Measurements from ENCODE around the gene NOTCH2. TPM values are rescaled to one million over a fixed set of nuclear protein-coding genes. Genes with fewer than 3 reads are reported as not detected.
"Not testable (repeated sequence)": the region's sequence is repeated elsewhere in the genome, so short reads cannot be mapped to it uniquely, and the experiment has no call there.

Gene NOTCH2
- total RNA-seq, 2 donors from 2014 or later: 71.2 to 73.0 TPM

DNA sequence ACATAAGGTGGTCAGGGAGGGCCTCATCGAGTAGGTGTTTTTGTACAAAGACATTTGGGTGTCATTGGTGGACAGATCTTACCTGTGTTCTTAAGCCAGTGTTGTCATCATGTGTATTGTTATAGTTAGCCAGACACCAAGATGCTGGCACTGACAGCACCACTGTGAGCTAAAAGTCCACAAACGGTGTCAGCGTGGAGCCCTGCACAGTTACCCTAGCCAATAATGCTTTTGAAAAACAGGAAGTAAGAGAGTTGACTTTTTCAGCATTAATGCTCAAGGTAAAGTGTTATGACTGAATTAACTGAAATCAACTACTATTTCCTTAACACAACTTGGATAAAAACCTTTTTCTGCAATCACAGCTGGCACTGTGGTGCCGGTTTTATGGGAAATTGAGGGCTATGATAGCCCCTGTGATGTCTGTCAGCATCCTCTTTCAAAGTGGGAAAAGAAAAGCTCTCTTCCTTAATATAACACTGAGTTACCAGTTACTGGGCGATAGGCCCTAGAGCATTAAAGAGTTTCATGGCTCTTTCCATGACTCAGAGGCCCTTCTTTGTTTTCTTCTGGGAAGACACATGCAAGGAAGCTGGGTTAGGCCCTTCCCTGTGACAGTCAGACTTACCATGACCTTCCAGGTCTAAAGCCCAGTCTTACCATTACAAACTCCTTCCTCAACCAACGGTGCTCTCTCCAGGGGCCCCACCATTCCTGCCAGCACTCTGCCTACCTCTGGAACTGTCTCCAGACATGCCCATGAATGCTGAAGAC is 29.7 kb upstream of the NOTCH2 start:
- H3K27ac Mint-ChIP-seq; H3K36me3 Mint-ChIP-seq (ENCODE audit: low read depth); DNase-seq; H3K9me3 ChIP-seq (ENCODE audit: control insufficient read depth, low read length, poor library complexity, severe bottlenecking); H3K4me1 Mint-ChIP-seq; H3K4me3 Mint-ChIP-seq; H3K27me3 Mint-ChIP-seq: not testable (repeated sequence)
- ATAC-seq: peak; percentile 58

DNA sequence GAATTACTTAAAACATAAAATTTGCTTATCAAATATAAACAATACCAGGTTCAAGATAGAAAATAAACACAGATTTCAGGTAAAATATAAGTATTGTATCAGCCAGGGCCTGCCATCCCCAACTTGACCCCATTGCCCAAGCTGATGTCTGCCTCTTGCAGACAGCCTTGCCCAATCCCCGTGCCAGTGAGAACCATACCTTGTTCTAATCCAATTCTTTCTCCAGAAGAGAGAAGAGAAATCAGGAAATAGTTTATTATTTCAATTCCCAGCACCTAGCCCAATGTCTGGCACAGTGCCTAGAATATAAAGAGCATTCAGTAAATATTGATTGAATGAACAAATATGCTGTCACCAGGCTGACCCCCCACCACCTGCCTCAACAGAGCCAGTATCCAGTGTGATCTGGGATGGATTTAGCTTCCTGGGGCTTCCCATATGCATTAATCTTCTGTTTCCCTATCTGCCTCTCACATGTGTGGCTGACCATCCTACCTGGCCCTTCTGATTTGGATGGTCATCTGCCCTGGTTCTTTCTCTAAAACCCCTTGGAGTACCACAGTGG is 27.6 kb upstream of the NOTCH2 start:
- not testable (repeated sequence) for H3K4me3 Mint-ChIP-seq, DNase-seq

DNA sequence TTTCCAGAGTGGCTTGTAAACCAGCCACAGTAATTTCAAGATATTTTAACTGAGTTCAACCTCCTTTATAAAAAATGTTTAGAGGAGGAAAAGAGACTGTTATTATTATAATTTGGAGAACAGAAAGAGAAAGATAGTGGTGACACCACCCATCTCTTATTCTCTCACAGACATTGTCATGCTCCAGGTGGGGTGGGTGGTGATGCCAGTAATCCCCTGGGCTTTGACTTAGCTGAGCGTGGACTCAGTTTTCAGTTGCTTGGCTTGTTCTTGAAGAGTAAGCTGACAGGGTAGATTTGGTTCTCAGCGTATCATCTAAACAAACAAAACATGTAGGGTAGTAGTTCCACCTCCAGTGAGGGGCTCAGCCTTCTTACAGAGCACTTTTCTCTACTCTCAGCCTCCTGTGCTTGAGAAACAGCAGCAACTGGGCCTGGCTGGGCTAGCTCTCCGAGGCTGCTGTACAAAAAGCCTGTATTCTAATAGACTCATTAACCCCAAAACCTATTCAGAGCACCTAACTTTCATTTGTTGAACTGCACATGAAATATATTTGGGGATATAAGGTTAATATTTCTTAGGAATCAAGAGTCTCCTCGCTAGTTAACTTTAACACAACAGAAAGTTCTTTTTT is 24.2 kb upstream of the NOTCH2 start:
- not testable (repeated sequence) for DNase-seq; H3K4me1 Mint-ChIP-seq; H3K36me3 Mint-ChIP-seq (ENCODE audit: low read depth); H3K4me3 Mint-ChIP-seq; H3K27ac Mint-ChIP-seq; H3K9me3 ChIP-seq (ENCODE audit: control insufficient read depth, low read length, poor library complexity, severe bottlenecking); H3K27me3 Mint-ChIP-seq
- peak; percentile 66 for ATAC-seq

More for the DNA sequence above, 27.6 kb upstream of the NOTCH2 start:
- H3K36me3 Mint-ChIP-seq (ENCODE audit: low read depth); H3K4me1 Mint-ChIP-seq; H3K9me3 ChIP-seq (ENCODE audit: control insufficient read depth, low read length, poor library complexity, severe bottlenecking); H3K27ac Mint-ChIP-seq; ATAC-seq; H3K27me3 Mint-ChIP-seq: not testable (repeated sequence)

DNA sequence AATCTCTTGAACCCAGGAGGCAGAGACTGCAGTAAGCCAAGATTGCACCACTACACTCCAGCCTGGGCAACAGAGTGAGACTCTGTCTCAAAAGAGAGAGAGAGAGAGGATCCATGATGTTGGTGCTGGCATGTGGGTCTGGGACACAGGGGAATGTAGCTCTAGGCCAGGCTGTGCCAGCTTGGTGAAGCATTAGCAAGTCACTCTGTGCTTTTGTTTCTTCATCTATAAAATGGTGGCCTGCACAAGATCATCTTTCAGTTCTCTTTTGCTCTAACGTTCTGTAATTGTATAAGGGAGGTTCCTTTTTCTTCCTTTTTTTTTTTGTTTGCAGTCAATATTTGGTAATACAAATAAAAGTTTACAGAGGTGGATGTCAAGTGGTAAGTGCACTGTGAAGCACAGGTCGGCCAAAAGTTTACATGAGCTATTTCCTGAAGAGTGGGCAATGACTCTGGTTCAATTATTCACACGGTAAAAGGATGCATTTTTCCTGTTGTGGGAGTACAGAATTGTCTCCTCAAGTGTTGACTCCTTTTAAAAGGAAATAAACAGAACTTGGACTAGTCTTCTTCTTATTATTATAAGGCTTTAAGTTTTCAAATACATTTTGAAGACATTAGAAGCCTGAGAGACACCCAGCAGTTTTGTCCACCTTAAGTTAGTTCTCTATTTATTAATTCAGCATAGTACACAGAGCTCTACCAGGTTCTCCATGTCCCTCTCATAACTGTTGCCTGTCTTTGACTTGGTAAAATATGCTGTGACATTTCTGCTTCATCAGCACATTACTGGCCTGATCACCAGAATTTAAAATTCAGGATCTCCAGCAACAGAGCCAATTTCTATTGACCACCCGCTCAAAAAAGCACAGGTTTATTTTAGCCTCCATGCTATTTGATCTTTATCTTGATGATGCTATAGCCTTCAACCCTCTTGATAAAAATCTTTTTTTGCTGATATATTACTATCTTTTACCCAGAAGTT is 23.1 kb upstream of the NOTCH2 start:
- H3K4me3 Mint-ChIP-seq; H3K27me3 Mint-ChIP-seq; H3K27ac Mint-ChIP-seq; ATAC-seq; H3K4me1 Mint-ChIP-seq; H3K36me3 Mint-ChIP-seq (ENCODE audit: low read depth); H3K9me3 ChIP-seq (ENCODE audit: control insufficient read depth, low read length, poor library complexity, severe bottlenecking); DNase-seq: not testable (repeated sequence)

DNA sequence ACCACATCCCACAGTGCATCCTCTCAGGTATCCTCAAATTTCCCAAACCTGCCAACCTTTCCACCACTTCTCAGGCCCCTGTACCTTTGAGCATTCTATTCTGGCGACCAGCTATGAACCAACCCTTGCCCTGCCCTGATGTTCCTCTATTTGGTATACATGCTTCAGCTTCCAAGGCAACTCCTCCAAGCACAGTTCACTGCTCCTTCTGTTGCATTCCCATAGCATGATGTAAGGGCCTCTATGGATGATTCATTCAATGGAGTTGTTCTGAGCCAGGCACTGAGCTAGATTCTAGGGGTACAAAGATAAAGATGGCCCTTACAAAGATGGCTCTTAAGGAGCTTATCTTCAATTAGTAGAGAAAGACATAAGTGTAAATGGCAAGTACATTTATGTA is 21.4 kb upstream of the NOTCH2 start:
- not testable (repeated sequence) for H3K27me3 Mint-ChIP-seq; ATAC-seq; H3K4me3 Mint-ChIP-seq; DNase-seq; H3K27ac Mint-ChIP-seq; H3K36me3 Mint-ChIP-seq (ENCODE audit: low read depth); H3K9me3 ChIP-seq (ENCODE audit: control insufficient read depth, low read length, poor library complexity, severe bottlenecking); H3K4me1 Mint-ChIP-seq

DNA sequence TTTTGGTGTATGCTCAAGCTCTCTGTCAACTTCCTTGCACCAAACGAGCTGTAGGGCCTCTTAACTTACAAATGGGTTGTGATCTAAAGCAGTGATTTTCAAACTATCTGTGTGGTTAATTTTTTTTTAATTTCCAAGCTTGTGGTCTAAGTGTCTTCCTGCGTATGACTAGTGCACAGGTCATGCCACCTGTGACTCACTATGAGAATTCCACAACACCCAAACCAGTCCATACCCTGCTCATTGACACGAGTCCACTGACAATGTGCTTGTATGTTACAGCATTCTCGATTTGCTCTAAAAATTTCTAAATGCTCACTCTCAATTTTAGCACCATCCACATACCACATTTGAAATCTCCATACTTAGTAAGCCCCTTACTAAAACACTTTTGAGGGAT is 18.5 kb upstream of the NOTCH2 start:
- DNase-seq: peak in 1 of 3 donors; percentile 16
- H3K27ac Mint-ChIP-seq: not testable (repeated sequence)

DNA sequence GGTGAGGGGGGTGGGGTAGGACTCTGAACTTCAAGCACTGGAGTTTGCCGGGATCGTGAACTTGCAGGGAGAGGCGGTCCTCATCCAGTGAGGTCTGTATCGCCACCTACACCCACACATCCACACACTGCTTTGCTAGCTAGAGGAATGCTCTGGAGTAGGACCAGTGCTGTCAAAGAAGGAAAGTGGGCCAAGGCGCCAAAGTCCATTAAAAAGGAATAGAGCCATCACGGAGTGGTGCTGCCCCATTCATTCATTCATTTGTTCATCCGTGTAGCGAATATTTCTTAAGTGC is 405 bp upstream of the NOTCH2 start:
- not testable (repeated sequence) for DNase-seq; H3K36me3 Mint-ChIP-seq (ENCODE audit: low read depth); H3K27ac Mint-ChIP-seq; H3K27me3 Mint-ChIP-seq; H3K4me1 Mint-ChIP-seq; ATAC-seq; H3K4me3 Mint-ChIP-seq; H3K9me3 ChIP-seq (ENCODE audit: control insufficient read depth, low read length, poor library complexity, severe bottlenecking)

More for the DNA sequence above, 18.5 kb upstream of the NOTCH2 start:
- H3K36me3 Mint-ChIP-seq (ENCODE audit: low read depth); H3K27me3 Mint-ChIP-seq; H3K4me1 Mint-ChIP-seq; H3K9me3 ChIP-seq (ENCODE audit: control insufficient read depth, low read length, poor library complexity, severe bottlenecking): not testable (repeated sequence)
- H3K4me3 Mint-ChIP-seq: peak overlapping the region; percentile 39
- ATAC-seq: peak; percentile 98

DNA sequence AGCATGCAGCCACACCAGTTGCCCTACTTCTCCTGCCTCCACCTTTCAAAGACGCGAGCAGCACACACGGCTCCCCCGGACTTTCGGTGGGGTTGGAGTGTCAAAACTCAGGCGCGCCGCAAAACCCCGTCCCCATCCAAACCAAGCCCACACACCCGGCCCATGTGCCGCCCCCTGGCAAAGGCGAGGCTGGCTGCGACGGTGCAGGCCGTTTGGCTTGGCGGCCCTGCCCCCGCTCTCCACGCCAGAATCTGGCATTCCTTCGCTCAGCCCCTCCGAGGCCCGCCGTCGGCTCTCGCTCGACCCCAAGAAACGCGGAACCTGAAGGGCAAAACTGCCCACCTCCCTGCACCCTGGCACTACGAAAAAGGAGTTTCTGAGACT is 787 bp downstream of the NOTCH2 start:
- not testable (repeated sequence) for H3K27me3 Mint-ChIP-seq; H3K9me3 ChIP-seq (ENCODE audit: control insufficient read depth, low read length, poor library complexity, severe bottlenecking); H3K4me3 Mint-ChIP-seq; H3K36me3 Mint-ChIP-seq (ENCODE audit: low read depth); H3K27ac Mint-ChIP-seq; H3K4me1 Mint-ChIP-seq; DNase-seq; ATAC-seq

DNA sequence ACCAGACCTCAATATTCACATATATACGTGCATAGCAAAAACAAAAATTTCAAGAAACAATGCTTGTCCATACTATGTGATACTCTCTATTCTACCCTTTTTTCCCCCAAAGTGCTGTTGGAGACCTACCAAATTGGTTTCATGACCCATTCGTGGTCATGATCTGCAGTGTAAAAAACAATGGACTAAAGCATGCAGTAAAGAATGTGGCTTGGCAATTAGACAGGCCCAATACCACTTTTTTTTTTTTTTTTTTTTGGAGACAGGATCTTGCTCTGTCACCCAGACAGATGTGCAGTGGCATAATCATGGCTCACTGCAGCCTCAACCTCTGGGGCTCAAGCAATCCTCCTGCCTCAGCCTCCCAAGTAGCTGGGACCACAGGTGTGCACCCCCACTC is 21.3 kb downstream of the NOTCH2 start:
- not testable (repeated sequence) for H3K36me3 Mint-ChIP-seq (ENCODE audit: low read depth); H3K27me3 Mint-ChIP-seq; H3K9me3 ChIP-seq (ENCODE audit: control insufficient read depth, low read length, poor library complexity, severe bottlenecking); H3K4me1 Mint-ChIP-seq; H3K27ac Mint-ChIP-seq; ATAC-seq; H3K4me3 Mint-ChIP-seq; DNase-seq

DNA sequence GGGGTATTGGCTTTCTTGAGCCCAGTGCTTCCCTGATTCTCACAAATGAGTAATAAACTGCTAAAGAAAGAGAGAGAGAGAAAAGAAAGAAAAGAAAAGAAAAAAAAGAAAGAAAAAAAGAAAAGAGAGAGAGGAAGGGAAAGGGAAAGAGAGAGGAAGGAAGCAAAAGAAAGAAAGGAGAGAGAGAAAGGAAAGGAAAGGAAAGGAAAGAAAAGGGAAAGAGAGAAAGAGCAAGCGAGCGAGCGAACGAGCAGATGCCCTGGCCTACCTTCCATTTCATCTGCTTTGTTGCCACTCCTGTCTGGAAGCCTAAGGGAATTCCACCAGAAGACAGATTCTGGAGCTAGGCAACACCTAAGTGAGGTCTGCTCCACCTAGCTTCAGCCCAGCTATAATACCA is 27.7 kb downstream of the NOTCH2 start:
- not testable (repeated sequence) for H3K9me3 ChIP-seq (ENCODE audit: control insufficient read depth, low read length, poor library complexity, severe bottlenecking); H3K4me1 Mint-ChIP-seq; H3K27ac Mint-ChIP-seq; DNase-seq; H3K27me3 Mint-ChIP-seq; H3K4me3 Mint-ChIP-seq; H3K36me3 Mint-ChIP-seq (ENCODE audit: low read depth); ATAC-seq

DNA sequence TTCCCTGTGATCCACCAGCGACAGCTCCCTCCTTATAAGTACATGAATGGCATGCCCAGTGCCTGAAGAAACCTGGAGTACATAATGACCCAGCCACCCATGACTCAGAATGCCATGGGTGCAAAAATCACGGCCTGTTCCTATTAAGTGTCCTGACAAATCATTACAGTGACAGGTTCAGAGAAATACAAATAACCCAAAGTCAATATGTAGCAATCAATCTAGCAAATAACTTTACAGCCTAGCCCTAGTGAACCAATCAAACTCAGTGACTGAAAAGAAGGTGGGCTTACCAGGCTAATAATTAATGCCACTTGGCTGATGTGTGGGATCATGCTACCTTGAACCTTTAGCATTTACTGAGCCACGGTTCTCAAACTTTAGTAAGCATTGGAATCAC is 37.2 kb downstream of the NOTCH2 start:
- H3K4me3 Mint-ChIP-seq; H3K9me3 ChIP-seq (ENCODE audit: control insufficient read depth, low read length, poor library complexity, severe bottlenecking); H3K27me3 Mint-ChIP-seq; DNase-seq; H3K36me3 Mint-ChIP-seq (ENCODE audit: low read depth); H3K4me1 Mint-ChIP-seq; ATAC-seq; H3K27ac Mint-ChIP-seq: not testable (repeated sequence)

DNA sequence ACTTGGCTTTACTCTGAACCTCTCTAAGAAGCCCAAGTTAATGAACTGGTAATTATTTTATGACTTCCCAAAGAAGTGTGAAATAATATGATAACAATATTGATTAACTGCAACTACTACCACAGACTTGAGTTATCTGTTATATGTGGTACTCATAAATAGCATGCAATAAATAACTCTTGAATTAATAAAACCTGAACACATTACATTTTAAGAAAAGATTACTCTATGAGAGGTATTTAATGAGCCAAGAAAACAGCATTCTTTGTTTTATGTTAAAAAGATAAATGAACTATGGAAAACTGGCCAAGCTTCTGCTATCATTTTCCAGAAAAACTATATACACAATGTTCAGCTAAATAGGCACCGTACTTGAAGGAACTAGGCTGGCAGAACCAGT is 45.7 kb downstream of the NOTCH2 start:
- DNase-seq; H3K4me1 Mint-ChIP-seq; H3K27ac Mint-ChIP-seq; H3K27me3 Mint-ChIP-seq; H3K36me3 Mint-ChIP-seq (ENCODE audit: low read depth); H3K9me3 ChIP-seq (ENCODE audit: control insufficient read depth, low read length, poor library complexity, severe bottlenecking); ATAC-seq; H3K4me3 Mint-ChIP-seq: not testable (repeated sequence)

DNA sequence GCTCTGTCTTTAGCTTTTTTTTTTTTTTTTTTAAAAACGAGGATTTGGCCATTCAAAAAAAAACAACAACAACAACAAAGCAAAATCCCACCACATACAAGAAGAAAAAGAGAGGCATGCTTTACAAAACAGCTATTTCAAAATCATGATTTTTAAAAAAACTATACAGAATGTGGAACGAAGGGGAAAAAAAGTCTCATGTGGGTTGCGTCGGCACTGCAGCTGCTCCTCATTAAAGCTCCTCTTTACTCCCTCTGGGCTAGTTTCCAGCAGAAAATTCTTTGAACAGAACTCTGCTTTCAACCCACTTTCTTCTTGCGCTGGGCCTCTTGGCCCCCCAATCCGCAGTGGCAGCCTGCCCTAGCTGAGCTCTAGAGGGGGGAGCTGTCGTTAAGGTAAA is 54.5 kb downstream of the NOTCH2 start:
- not testable (repeated sequence) for H3K4me3 Mint-ChIP-seq; H3K27me3 Mint-ChIP-seq; H3K9me3 ChIP-seq (ENCODE audit: control insufficient read depth, low read length, poor library complexity, severe bottlenecking); H3K27ac Mint-ChIP-seq; H3K36me3 Mint-ChIP-seq (ENCODE audit: low read depth); H3K4me1 Mint-ChIP-seq; ATAC-seq; DNase-seq

All from T-helper 17 cell (primary cell).